KMS-11 (cell line): ENCODE results near the gene CDKN2C.

Experiments
- H2AFZ ChIP-seq: fragments of 200-600 bp; sonication (generic); 2 replicates; pipeline ENCODE4 v1.6.1; 2016; ENCODE audit warnings: antibody characterized with exemption, mixed run types, low read depth
- H3K27ac ChIP-seq: fragments of 200-600 bp; sonication (generic); 2 replicates; pipeline ENCODE4 v1.6.1; 2016; ENCODE audit warnings: mild to moderate bottlenecking, mixed run types
- H3K27me3 ChIP-seq: fragments of 200-600 bp; sonication (generic); 2 replicates; pipeline ENCODE4 v1.6.1; 2017; ENCODE audit warnings: mild to moderate bottlenecking, low read depth, mixed run types, moderate library complexity; ENCODE audit not compliant: insufficient read depth
- H3K36me3 ChIP-seq: fragments of 200-600 bp; sonication (generic); 2 replicates; pipeline ENCODE4 v1.6.1; 2017; ENCODE audit warnings: mild to moderate bottlenecking, mixed run types; ENCODE audit not compliant: insufficient read depth
- H3K4me1 ChIP-seq: fragments of 200-600 bp; sonication (generic); 2 replicates; pipeline ENCODE4 v1.6.1; 2016; ENCODE audit warnings: mild to moderate bottlenecking, low read depth, mixed run types; ENCODE audit not compliant: poor library complexity, severe bottlenecking
- H3K4me2 ChIP-seq: fragments of 200-600 bp; sonication (generic); 2 replicates; pipeline ENCODE4 v1.7.0; 2016; ENCODE audit warnings: mild to moderate bottlenecking, mixed run types
- H3K4me3 ChIP-seq: fragments of 200-600 bp; sonication (generic); IDR thresholded peaks from 2 replicates; pipeline ENCODE4 v1.6.1; 2017; ENCODE audit warnings: low read depth, low read length, mixed read lengths; ENCODE audit not compliant: insufficient read depth
- H3K79me2 ChIP-seq: fragments of 200-600 bp; sonication (generic); 2 replicates; pipeline ENCODE4 v1.6.1; 2016; ENCODE audit warnings: low read depth, mixed run types; ENCODE audit not compliant: insufficient read depth
- H3K9ac ChIP-seq: fragments of 200-600 bp; sonication (generic); 2 replicates; pipeline ENCODE4 v1.6.1; 2016; ENCODE audit warnings: mild to moderate bottlenecking, mixed run types
- H4K20me1 ChIP-seq: fragments of 200-600 bp; sonication (generic); 2 replicates; pipeline ENCODE4 v1.6.1; 2016; ENCODE audit warnings: mild to moderate bottlenecking, mixed run types; ENCODE audit not compliant: insufficient read depth
- TF ChIP-seq, protein P1 (sequence below): fragments of 200-600 bp; sonication (generic); conservative IDR thresholded peaks from 2 replicates; pipeline ENCODE4 v1.6.1; 2017; ENCODE audit warnings: low read depth, mild to moderate bottlenecking, antibody characterized with exemption, low read length, moderate library complexity, mixed read lengths

CDKN2C gene

DNA sequence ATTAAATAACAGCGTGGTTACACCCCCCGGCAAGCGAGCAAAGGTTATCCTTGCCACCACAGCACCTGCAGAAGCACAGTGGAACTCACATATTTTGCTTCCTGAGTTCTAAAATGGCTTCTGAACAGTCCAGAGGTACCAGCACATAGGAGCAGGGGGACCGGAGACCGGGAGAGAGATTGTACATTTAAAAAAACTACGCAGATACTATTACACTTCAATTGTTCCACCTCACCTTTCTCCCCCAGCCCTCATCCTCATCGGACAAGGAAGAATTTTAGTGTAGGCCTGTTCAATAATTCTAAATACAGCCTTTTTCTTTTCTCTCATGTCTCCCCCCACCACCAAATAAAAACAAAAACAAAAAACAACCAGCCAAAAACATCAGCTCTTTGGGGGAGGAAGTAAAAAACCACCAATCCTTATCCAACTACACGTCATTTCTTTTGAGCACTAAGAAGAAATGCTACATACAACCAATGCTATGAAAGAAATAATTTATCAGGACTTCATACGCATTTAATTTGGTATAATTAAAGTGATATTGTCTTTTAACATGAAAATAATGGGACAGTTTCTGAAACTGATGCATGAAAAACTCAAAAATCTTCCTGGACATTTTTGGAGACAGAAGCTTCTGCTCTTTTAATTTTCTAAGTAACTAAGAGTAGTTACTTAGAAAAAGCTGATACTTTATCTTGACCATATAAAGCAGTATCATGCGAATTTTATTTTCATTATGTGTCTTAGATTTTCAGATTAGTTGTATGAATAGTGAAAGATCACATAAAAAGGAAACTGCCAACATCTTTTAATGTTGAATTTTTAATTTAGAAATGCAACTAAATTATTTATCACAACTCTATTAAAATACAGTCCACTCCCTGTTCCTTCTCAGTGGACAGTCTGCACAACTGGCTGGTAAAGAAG, 9.1 kb downstream of the CDKN2C start:
- H3K4me1 ChIP-seq: no peaks in the 10 kb centered on the region
- no peaks in the 10 kb centered on the region for H3K36me3 ChIP-seq
- H3K79me2 ChIP-seq: peaks cover 89% of the 10 kb centered on the region
- H3K9ac ChIP-seq: peak overlapping the region; percentile 97
- peak overlapping the region; percentile 76 for H3K4me2 ChIP-seq
- H2AFZ ChIP-seq: no peak overlapping the region
- H3K27me3 ChIP-seq: no peaks in the 10 kb centered on the region
- no peaks in the 10 kb centered on the region for H4K20me1 ChIP-seq
- TF ChIP-seq, protein P1, sequence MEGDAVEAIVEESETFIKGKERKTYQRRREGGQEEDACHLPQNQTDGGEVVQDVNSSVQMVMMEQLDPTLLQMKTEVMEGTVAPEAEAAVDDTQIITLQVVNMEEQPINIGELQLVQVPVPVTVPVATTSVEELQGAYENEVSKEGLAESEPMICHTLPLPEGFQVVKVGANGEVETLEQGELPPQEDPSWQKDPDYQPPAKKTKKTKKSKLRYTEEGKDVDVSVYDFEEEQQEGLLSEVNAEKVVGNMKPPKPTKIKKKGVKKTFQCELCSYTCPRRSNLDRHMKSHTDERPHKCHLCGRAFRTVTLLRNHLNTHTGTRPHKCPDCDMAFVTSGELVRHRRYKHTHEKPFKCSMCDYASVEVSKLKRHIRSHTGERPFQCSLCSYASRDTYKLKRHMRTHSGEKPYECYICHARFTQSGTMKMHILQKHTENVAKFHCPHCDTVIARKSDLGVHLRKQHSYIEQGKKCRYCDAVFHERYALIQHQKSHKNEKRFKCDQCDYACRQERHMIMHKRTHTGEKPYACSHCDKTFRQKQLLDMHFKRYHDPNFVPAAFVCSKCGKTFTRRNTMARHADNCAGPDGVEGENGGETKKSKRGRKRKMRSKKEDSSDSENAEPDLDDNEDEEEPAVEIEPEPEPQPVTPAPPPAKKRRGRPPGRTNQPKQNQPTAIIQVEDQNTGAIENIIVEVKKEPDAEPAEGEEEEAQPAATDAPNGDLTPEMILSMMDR: no peak
- H3K4me3 ChIP-seq: no peak overlapping the region
- H3K27ac ChIP-seq: peak overlapping the region; percentile 99

DNA sequence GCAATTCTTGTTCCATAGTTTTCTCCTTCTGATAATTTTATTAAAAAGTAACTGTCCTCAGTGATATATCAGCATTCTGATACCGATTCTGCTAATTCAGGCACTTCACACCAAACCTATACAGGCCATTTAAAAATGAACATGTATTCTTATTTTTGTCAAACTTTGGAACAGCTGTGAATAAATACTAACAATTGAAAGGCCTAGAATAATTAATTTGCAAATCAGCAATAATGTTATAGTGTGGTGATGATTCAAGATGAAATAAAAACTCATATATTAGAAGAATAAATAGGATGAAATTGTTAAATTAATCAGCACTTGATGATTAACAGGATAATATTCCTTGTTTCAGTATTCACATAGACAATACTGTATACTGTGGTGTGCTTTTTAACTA, 9.9 kb downstream of the CDKN2C start:
- Histone ChIP-seq H3K4me1 (no peaks in the 10 kb centered on the region), H3K79me2 (peaks cover 89% of the 10 kb centered on the region), H3K4me2 (peak overlapping the region; percentile 76), H3K27ac (peak overlapping the region; percentile 99), H3K9ac (peak overlapping the region; percentile 97), H2AFZ (no peak overlapping the region), H3K4me3 (no peak overlapping the region), H3K36me3 (no peaks in the 10 kb centered on the region), H4K20me1 (no peaks in the 10 kb centered on the region), H3K27me3 (no peaks in the 10 kb centered on the region)
- TF ChIP-seq, protein P1: no peak

DNA sequence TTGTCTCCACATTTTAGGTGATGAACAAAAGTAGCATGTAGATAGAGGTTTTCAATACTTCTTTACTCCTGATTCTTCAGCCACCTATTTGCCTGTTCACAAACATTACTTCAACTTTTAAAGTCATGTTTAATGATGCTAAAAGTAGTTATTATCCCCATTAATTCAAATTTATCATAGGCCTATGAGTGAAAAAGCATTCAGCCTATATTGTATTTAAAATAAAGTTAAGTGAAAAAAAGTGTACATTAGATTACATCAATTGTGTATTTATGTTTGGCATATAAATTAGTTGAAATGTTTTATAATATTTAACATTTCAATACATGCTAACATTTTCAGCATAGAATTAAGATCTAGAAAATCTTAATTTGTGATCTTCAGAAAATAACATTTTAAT, 10.5 kb downstream of the CDKN2C start:
- no peaks in the 10 kb centered on the region for H3K27me3 ChIP-seq
- no peaks in the 10 kb centered on the region for H3K36me3 ChIP-seq
- peaks cover 3% of the 10 kb centered on the region for H3K4me1 ChIP-seq
- H2AFZ ChIP-seq: no peak overlapping the region
- H3K27ac ChIP-seq: peak overlapping the region; percentile 99
- H3K79me2 ChIP-seq: peaks cover 89% of the 10 kb centered on the region
- peak overlapping the region; percentile 97 for H3K9ac ChIP-seq
- TF ChIP-seq, protein P1: no peak
- H3K4me3 ChIP-seq: no peak overlapping the region
- peak overlapping the region; percentile 76 for H3K4me2 ChIP-seq
- H4K20me1 ChIP-seq: no peaks in the 10 kb centered on the region

DNA sequence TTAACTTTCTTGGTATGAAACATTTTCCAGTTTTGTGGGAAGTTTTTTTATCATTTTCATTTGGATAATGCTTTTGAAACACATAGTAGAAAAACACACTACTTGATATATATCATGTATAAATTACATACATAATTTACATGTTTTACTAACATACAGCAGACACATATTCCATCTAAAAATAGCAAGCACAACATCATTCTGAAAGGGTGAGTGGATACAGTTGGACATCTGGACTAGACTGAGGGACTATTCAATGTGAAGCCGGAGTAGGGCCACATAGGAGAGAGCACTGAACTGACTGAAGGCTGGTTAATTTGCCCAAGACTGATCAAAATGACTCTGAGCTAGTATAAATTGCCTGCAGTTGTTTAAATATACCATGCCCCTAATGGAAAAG, 11.7 kb downstream of the CDKN2C start:
- Histone ChIP-seq H3K4me3 (no peak overlapping the region), H3K36me3 (no peaks in the 10 kb centered on the region), H3K4me1 (peaks cover 8% of the 10 kb centered on the region), H3K9ac (peak overlapping the region; percentile 97), H2AFZ (no peak overlapping the region), H3K4me2 (peak overlapping the region; percentile 76), H3K27me3 (no peaks in the 10 kb centered on the region), H3K79me2 (peaks cover 87% of the 10 kb centered on the region), H4K20me1 (no peaks in the 10 kb centered on the region), H3K27ac (peak overlapping the region; percentile 99)
- TF ChIP-seq, protein P1: no peak
